Neutrophil (primary cell): ENCODE measurements around the gene ARHGAP44.

ENCODE experiments used
- H3K27ac ChIP-seq: fragments of 200-600 bp; sonication (generic); 2 replicates; pipeline ENCODE4 v1.5.1; 2016; ENCODE audit warnings: mild to moderate bottlenecking, moderate library complexity
- H3K27me3 ChIP-seq: fragments of 200-600 bp; sonication (generic); 2 replicates; pipeline ENCODE4 v1.6.0; 2016; ENCODE audit warnings: mild to moderate bottlenecking
- H3K36me3 ChIP-seq: fragments of 200-600 bp; sonication (generic); 2 replicates; pipeline ENCODE4 v1.5.1; 2017
- H3K4me1 ChIP-seq, 2 experiments: fragments of 200-600 bp in 1 of 2; sonication (generic) in 1 of 2; 1 replicate in 1 of 2; 2 replicates in 1 of 2; pipeline versions ENCODE4 v1.5.1 to v1.6.1; 2013 to 2016; ENCODE audit warnings: low read depth in 1 of 2, low read length in 1 of 2, mild to moderate bottlenecking in 1 of 2, moderate library complexity in 1 of 2; ENCODE audit not compliant: control insufficient read depth in 1 of 2, insufficient read depth in 1 of 2
- H3K4me3 ChIP-seq, 2 experiments: fragments of 200-600 bp in 1 of 2; sonication (generic) in 1 of 2; 1 replicate in 1 of 2; 2 replicates in 1 of 2; pipeline ENCODE4 v1.5.1; 2013 to 2016; ENCODE audit warnings: low read depth in 1 of 2, low read length in 1 of 2, mild to moderate bottlenecking in 1 of 2, moderate library complexity in 1 of 2
- H3K9me3 ChIP-seq: fragments of 200-600 bp; sonication (generic); 2 replicates; pipeline ENCODE4 v1.5.1; 2016
- CTCF ChIP-seq: fragments of 200-600 bp; sonication (generic); IDR thresholded peaks from 2 replicates; pipeline ENCODE4 v1.5.1; 2016; ENCODE audit warnings: antibody characterized with exemption

The ARHGAP44 gene

GRCh38 chr17:12964840-12965239, 175.5 kb downstream of the ARHGAP44 start:
- TF ChIP-seq CTCF: no peak
- no peak overlapping the region for H3K27ac ChIP-seq
- no peaks in the 10 kb centered on the region for H3K36me3 ChIP-seq
- no peaks in the 10 kb centered on the region for H3K27me3 ChIP-seq
- H3K4me1 ChIP-seq: no peaks in the 10 kb centered on the region
- H3K4me3 ChIP-seq: no peak overlapping the region
- H3K9me3 ChIP-seq: no peaks in the 10 kb centered on the region

DNA sequence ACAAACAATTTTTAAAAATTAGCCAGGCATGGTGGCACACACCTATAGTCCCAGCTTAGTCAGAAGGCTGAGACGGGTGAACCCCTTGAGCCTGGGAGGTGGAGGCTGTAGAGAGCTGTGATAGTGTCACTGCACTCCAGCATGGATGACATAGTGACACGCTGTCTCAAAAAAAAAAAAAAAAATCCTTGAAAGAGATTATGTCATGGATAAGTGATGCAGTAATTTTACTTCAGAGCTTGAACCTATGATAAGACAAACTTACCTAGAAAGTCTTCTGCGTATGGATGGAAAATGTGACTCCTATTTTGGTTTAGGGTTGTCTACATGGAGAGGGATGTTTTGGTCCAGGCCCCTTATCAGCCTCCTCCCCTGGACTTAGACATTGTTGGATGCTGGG, 176.7 kb downstream of the ARHGAP44 start:
- no peak overlapping the region for H3K27ac ChIP-seq
- H3K27me3 ChIP-seq: peaks cover 6% of the 10 kb centered on the region
- H3K9me3 ChIP-seq: no peaks in the 10 kb centered on the region
- H3K4me3 ChIP-seq: no peak overlapping the region
- no peaks in the 10 kb centered on the region for H3K4me1 ChIP-seq
- TF ChIP-seq CTCF: no peak
- no peaks in the 10 kb centered on the region for H3K36me3 ChIP-seq

- TF ChIP-seq CTCF: no peak
- Histone ChIP-seq H3K4me1 (no peaks in the 10 kb centered on the region), H3K4me3 (no peak overlapping the region)
Observed at GRCh38 chr17:12966413-12966812, 177.1 kb downstream of the ARHGAP44 start.

DNA sequence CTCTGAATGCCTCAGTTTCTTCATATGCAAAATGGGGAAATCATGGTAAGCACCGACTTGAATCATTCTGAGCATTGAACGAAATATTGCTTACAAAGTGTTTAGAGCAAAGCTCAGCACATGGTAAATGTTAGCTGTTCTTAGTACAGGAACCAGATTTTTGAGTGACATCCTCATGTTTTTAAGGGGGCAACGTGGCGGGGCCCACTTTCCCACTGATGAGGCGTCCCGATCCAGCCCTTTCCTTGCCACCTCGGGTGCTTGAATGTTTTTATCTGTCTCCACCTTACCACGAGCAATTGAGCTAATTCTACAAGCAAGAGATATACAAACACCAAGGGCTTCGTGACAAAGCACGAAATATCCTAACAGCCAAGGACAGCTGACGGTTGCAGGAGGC, 178.7 kb downstream of the ARHGAP44 start:
- Histone ChIP-seq H3K27me3 (peaks cover 25% of the 10 kb centered on the region), H3K4me3 (no peak overlapping the region), H3K4me1 (no peaks in the 10 kb centered on the region), H3K9me3 (no peaks in the 10 kb centered on the region), H3K36me3 (no peaks in the 10 kb centered on the region), H3K27ac (no peak overlapping the region)
- no peak for TF ChIP-seq CTCF

More at GRCh38 chr17:12966413-12966812, 177.1 kb downstream of the ARHGAP44 start:
- no peaks in the 10 kb centered on the region for H3K36me3 ChIP-seq
- H3K27ac ChIP-seq: no peak overlapping the region
- H3K27me3 ChIP-seq: peaks cover 11% of the 10 kb centered on the region
- no peaks in the 10 kb centered on the region for H3K9me3 ChIP-seq

- no peaks in the 10 kb centered on the region for H3K36me3 ChIP-seq
- no peak for TF ChIP-seq CTCF
- peaks cover 51% of the 10 kb centered on the region for H3K27me3 ChIP-seq
- no peak overlapping the region for H3K27ac ChIP-seq
- H3K4me1 ChIP-seq: no peaks in the 10 kb centered on the region
- H3K4me3 ChIP-seq: no peak overlapping the region
- H3K9me3 ChIP-seq: no peaks in the 10 kb centered on the region
Observed at GRCh38 chr17:12973496-12974004, 184.3 kb downstream of the ARHGAP44 start.
